Activated CD4-positive, alpha-beta memory T cell treated with anti-CD3 and anti-CD28 coated beads for 36 hours (primary cell): Measurements from ENCODE around the gene CLDN25. TPM values are rescaled to one million over a fixed set of nuclear protein-coding genes. Genes with fewer than 3 reads are reported as not detected.
"Not testable (repeated sequence)": the region's sequence is repeated elsewhere in the genome, so short reads cannot be mapped to it uniquely, and the experiment has no call there.

ENCODE experiments used
- CTCF ChIA-PET: fragments of 350-600 bp; sonication (Branson Sonifier 250); formaldehyde crosslinking; loops from one replicate; lab custom pipeline; 2021; ENCODE audit warnings: antibody characterized with exemption, inconsistent platforms; lab: Charles Lee
- POLR2A ChIA-PET: fragments of 350-600 bp; sonication (Branson Sonifier 250); formaldehyde crosslinking; loops from one replicate; lab custom pipeline; 2021; ENCODE audit warnings: antibody characterized with exemption; lab: Charles Lee
- DNase-seq: peaks from one replicate; pipeline ENCODE4 v3.0.0-alpha.2; 2020
- H3K27ac Mint-ChIP-seq: one replicate; pipeline ENCODE4 v1.8.0; 2021; ENCODE audit warnings: mixed read lengths
- H3K27me3 Mint-ChIP-seq: one replicate; pipeline ENCODE4 v1.8.0; 2021; ENCODE audit warnings: mixed read lengths
- H3K36me3 Mint-ChIP-seq: one replicate; pipeline ENCODE4 v1.8.0; 2021; ENCODE audit warnings: mixed read lengths
- H3K4me1 Mint-ChIP-seq: one replicate; pipeline ENCODE4 v1.8.0; 2021; ENCODE audit warnings: low read depth, mixed read lengths
- H3K4me3 Mint-ChIP-seq: one replicate; pipeline ENCODE4 v1.8.0; 2021; ENCODE audit warnings: mild to moderate bottlenecking, mixed read lengths
- H3K9me3 Mint-ChIP-seq: one replicate; pipeline ENCODE4 v1.8.0; 2021; ENCODE audit warnings: mixed read lengths
- intact Hi-C: fragments of 100-400 bp; cut with micrococcal nuclease; formaldehyde crosslinking; loops from one replicate; pipeline ENCODE4 v1.15.1; 2023
- total RNA-seq, 2 experiments: library from RNA; stranded (reverse); gene quantifications; one replicate each; pipeline ENCODE4 v1.2.3, GENCODE V29; 2021

Gene CLDN25
- total RNA-seq, 2 experiments from 2014 or later, result not detected

DNA sequence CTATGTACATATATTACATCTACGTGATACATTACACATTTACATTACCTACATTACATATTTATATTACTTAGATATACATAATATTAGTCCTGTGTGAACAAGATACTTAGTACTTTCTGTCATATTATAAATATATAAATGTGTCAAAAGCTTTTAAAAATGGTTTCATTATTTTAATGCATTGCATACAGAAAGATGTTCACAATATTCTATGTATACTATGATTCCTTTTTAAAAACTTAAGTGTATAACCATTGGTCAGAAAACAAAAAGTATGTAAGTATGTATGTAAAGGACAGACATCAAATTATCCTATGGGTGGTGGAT, 5.5 kb upstream of the CLDN25 start:
- no peak for DNase-seq
- intact Hi-C loops, result loop anchor here (5.0 kb wide), 1 partner anchor 187 kb away; no protein-coding TSS in a partner anchor
- Mint-ChIP-seq H3K4me1 (peaks cover 14% of the 10 kb centered on the region), H3K9me3 (no peaks in the 10 kb centered on the region), H3K27ac (peak overlapping the region; percentile 93), H3K36me3 (peaks cover 5% of the 10 kb centered on the region), H3K4me3 (peak overlapping the region; percentile 95), H3K27me3 (no peaks in the 10 kb centered on the region)
- CTCF ChIA-PET, result interaction anchor here (1.0 to 1.5 kb wide), 5 partner anchors 11 to 460 kb away, joined by 3 to 8 read pairs (median 3); partner anchors contain the start of gene TTC12
- POLR2A ChIA-PET, result no interaction called here

DNA sequence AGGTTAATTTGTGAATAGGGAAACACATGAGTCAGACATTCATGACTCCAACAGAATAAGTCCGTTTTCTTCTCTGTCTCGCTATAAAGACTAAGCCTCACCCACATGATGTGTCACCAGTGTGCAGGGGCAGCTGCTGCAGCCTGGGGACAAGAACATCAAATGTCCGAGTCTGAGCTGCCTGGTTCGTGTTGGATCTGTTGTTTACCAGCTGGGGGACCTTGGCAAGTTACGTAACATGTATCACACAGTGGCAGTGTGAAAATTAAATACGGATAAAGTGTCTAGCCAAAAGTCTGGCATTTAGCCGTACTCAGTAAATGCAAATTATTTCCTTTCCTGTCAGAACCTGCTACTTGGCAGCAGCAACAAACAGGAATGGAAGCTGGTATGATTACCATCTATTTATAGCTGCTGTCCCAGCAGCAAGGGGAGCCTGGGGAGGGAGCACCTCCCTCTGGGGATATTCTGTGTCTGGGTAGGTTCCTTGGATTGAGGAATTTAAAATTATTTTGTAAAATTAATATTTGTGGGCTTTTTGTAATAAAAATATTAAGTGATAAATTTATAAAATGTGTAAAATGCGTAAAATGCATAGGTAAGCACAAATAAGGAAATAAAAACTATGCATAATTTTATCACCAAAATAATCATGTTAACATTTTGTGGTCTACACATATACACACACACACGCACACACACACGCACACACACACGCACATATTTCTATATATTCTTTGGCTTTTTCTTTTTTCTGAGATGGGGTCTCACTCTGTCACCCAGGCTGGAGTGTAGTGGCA, 1.3 kb upstream of the CLDN25 start:
- no peak overlapping the region for H3K4me3 Mint-ChIP-seq
- DNase-seq, result no peak
- CTCF ChIA-PET, result no interaction called here
- peaks cover under 1% of the 10 kb centered on the region for H3K27me3 Mint-ChIP-seq
- H3K4me1 Mint-ChIP-seq, result peaks cover 3% of the 10 kb centered on the region
- H3K36me3 Mint-ChIP-seq, result no peaks in the 10 kb centered on the region
- intact Hi-C loops, result no loop called here
- H3K27ac Mint-ChIP-seq, result no peak overlapping the region
- POLR2A ChIA-PET, result no interaction called here
- no peaks in the 10 kb centered on the region for H3K9me3 Mint-ChIP-seq

DNA sequence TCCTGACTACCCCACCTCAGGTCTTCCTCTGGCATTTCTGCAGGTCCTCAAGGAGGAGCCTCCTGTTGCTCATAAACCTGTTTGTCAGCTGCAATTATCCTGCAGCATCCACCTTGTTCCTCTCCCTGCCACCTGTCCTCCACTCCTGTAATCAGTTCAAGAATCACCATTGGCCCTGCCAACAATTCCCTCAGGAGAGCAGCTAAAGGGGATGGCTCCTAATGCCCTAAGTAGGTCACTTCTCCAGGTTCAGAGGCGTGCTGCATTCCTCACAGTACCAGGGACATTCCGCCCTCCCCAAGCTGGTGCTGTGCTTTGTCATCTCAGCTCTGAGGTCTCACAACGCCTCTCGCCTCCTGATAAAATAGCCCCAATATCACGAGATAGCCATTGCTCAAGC, 2.1 kb downstream of the CLDN25 start:
- no peak overlapping the region for H3K27ac Mint-ChIP-seq
- H3K36me3 Mint-ChIP-seq, result no peaks in the 10 kb centered on the region
- CTCF ChIA-PET, result interaction anchor here (1.0 kb wide), 1 partner anchor 9 kb away, joined by 4 read pairs; the partner anchor contains the start of gene ZW10
- intact Hi-C loops, result no loop called here
- no peak for DNase-seq
- peaks cover 3% of the 10 kb centered on the region for H3K27me3 Mint-ChIP-seq
- POLR2A ChIA-PET, result no interaction called here
- no peak overlapping the region for H3K4me3 Mint-ChIP-seq
- H3K4me1 Mint-ChIP-seq, result no peaks in the 10 kb centered on the region
- no peaks in the 10 kb centered on the region for H3K9me3 Mint-ChIP-seq

- Mint-ChIP-seq H3K27me3 (peaks cover 3% of the 10 kb centered on the region), H3K4me1 (no peaks in the 10 kb centered on the region), H3K36me3 (no peaks in the 10 kb centered on the region), H3K27ac (no peak overlapping the region), H3K9me3 (no peaks in the 10 kb centered on the region), H3K4me3 (no peak overlapping the region)
- ChIA-PET POLR2A (no interaction called here), CTCF (interaction anchor here (1.0 kb wide), 1 partner anchor 9 kb away, joined by 4 read pairs; the partner anchor contains the start of gene ZW10)
- intact Hi-C loops, result no loop called here
- no peak for DNase-seq
Observed at GRCh38 chr11:113782134-113782533, 2.5 kb downstream of the CLDN25 start.

DNA sequence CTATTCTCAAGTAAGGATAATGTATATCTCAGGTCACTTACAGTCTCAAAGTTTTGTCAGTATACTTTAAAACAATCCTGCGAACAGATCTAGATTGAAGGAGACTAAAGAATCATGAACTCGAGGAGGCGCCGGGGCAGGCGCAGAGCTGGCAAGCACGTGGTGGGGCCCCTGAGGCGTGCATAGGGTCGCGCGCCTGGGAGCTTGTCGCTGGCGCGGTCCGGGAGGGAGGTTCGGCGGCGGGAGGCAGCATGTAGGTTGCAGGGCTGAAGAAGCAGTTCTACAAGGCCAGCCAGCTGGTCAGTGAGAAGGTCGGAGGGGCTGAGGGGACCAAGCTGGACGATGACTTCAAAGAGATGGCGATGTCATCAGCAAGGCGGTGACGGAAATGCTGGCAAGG, 9.4 kb downstream of the CLDN25 start:
- not testable (repeated sequence) for H3K27me3 Mint-ChIP-seq

GRCh38 chr11:113789675-113790320, 10.2 kb downstream of the CLDN25 start:
- no peak for DNase-seq
- intact Hi-C loops, result no loop called here
- no peaks in the 10 kb centered on the region for H3K36me3 Mint-ChIP-seq
- H3K4me1 Mint-ChIP-seq, result no peaks in the 10 kb centered on the region
- H3K9me3 Mint-ChIP-seq, result no peaks in the 10 kb centered on the region
- no peak overlapping the region for H3K4me3 Mint-ChIP-seq
- ChIA-PET CTCF (interaction anchor here (0.6 kb wide), 1 partner anchor 409 kb away, joined by 3 read pairs; no protein-coding TSS in a partner anchor), POLR2A (no interaction called here)
- H3K27me3 Mint-ChIP-seq, result peaks cover 5% of the 10 kb centered on the region
- H3K27ac Mint-ChIP-seq, result no peak overlapping the region

More for the DNA sequence above, 9.4 kb downstream of the CLDN25 start:
- H3K27ac Mint-ChIP-seq, POLR2A ChIA-PET, H3K4me1 Mint-ChIP-seq, H3K36me3 Mint-ChIP-seq, H3K4me3 Mint-ChIP-seq, intact Hi-C loops, DNase-seq, H3K9me3 Mint-ChIP-seq: not testable (repeated sequence)
- CTCF ChIA-PET, result interaction anchor here (0.6 kb wide), 1 partner anchor 410 kb away, joined by 3 read pairs; no protein-coding TSS in a partner anchor

DNA sequence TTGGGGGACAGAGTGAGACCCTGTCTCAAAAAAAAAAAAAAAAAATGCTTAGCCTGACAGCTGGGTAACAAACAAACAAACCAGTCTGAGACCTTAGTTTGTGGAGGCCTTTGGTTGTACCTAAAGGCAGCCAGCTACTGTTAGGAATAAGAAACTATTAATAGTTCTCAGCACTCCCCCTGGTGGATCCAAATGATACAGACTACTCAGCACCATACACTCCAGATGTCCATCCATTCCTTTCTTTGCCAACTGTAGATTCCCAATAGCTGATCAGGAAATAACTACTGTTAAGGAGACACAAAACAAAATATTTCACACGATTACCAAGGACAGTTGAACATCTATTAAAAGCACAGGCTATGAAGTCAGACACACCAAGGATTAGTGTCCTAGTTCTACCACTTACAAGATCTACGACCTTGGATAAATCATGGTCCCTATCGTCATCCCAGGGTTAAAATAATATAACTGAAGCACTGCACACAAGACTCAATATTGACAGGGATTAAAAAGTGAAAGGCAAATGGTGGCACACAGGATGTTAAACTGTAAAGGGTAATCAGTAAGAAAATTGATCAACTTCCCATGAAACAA, 17.2 kb downstream of the CLDN25 start:
- no peak overlapping the region for H3K4me3 Mint-ChIP-seq
- H3K9me3 Mint-ChIP-seq, result no peaks in the 10 kb centered on the region
- CTCF ChIA-PET, result interaction anchor here (0.6 to 2.3 kb wide), 12 partner anchors 8 to 493 kb away, joined by 3 to 11 read pairs (median 4); partner anchors contain the start of gene ZW10
- no peak overlapping the region for H3K27ac Mint-ChIP-seq
- no peaks in the 10 kb centered on the region for H3K4me1 Mint-ChIP-seq
- POLR2A ChIA-PET, result no interaction called here
- H3K27me3 Mint-ChIP-seq, result no peaks in the 10 kb centered on the region
- intact Hi-C loops, result loop anchor here (2.0 kb wide), 2 partner anchors 24 to 492 kb away; partner anchors contain the start of gene ZW10
- DNase-seq, result no peak
- H3K36me3 Mint-ChIP-seq, result peaks cover 9% of the 10 kb centered on the region

DNA sequence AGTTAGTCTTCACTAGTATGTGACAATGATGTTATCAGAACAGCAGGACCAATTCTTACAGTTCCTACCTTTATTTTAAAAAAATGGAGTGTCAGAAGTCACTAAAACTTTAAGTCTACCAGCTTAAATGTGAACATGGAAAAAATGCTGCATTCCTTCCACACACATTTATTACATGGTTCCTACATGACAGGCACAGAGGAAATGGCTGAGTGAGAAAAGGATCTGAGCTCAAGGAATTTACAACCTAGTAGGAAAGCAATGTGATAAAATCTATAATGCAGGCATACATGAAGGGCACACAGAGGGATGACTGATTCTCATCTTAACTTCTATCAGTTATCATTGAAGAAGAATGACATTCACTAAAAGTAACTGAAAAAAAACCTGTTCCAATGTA, 23.0 kb downstream of the CLDN25 start:
- intact Hi-C loops, result no loop called here
- no peak overlapping the region for H3K4me3 Mint-ChIP-seq
- no peak overlapping the region for H3K27ac Mint-ChIP-seq
- DNase-seq, result no peak
- H3K27me3 Mint-ChIP-seq, result no peaks in the 10 kb centered on the region
- no peaks in the 10 kb centered on the region for H3K4me1 Mint-ChIP-seq
- ChIA-PET CTCF (no interaction called here), POLR2A (no interaction called here)
- H3K36me3 Mint-ChIP-seq, result peaks cover 20% of the 10 kb centered on the region
- no peaks in the 10 kb centered on the region for H3K9me3 Mint-ChIP-seq

GRCh38 chr11:113805640-113806039, 26.0 kb downstream of the CLDN25 start:
- no peak overlapping the region for H3K27ac Mint-ChIP-seq
- peaks cover 25% of the 10 kb centered on the region for H3K36me3 Mint-ChIP-seq
- ChIA-PET POLR2A (no interaction called here), CTCF (interaction anchor here (0.9 to 2.0 kb wide), 2 partner anchors 179 to 455 kb away, joined by 4 to 5 read pairs; no protein-coding TSS in a partner anchor)
- no peak overlapping the region for H3K4me3 Mint-ChIP-seq
- no peaks in the 10 kb centered on the region for H3K27me3 Mint-ChIP-seq
- H3K9me3 Mint-ChIP-seq, result no peaks in the 10 kb centered on the region
- H3K4me1 Mint-ChIP-seq, result no peaks in the 10 kb centered on the region
- no peak for DNase-seq
- intact Hi-C loops, result no loop called here

DNA sequence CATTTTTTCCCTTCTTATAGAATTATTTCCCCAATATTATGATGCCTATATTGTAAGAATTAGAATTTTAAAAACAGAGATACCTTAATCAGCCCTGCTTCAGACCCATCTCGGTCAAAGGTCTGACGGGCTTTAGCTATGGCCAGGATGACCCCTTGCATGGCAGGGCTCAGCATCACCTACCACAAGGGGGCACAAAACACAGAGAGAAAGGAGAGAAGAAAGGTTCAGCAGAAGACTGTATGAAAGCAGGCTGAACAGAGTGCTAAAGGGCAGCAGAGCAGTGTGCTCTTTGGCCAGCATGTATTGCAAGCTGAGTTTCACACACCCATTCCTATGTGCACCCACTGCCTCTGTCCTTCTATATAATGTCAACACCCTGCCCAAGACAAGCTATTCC, 26.8 kb downstream of the CLDN25 start:
- POLR2A ChIA-PET, result no interaction called here
- Mint-ChIP-seq H3K27me3 (no peaks in the 10 kb centered on the region), H3K36me3 (peaks cover 22% of the 10 kb centered on the region), H3K4me1 (no peaks in the 10 kb centered on the region), H3K4me3 (no peak overlapping the region), H3K27ac (no peak overlapping the region), H3K9me3 (no peaks in the 10 kb centered on the region)
- DNase-seq, result no peak
- intact Hi-C loops, result no loop called here
- CTCF ChIA-PET, result interaction anchor here (0.9 to 1.2 kb wide), 4 partner anchors 10 to 179 kb away, joined by 3 to 4 read pairs (median 4); partner anchors contain the start of gene ZW10

GRCh38 chr11:113808931-113809330, 29.3 kb downstream of the CLDN25 start:
- CTCF ChIA-PET, result no interaction called here
- no peak for DNase-seq
- Mint-ChIP-seq H3K27ac (no peak overlapping the region), H3K9me3 (no peaks in the 10 kb centered on the region), H3K4me3 (no peak overlapping the region), H3K27me3 (no peaks in the 10 kb centered on the region), H3K4me1 (no peaks in the 10 kb centered on the region), H3K36me3 (peaks cover 24% of the 10 kb centered on the region)
- POLR2A ChIA-PET, result no interaction called here
- intact Hi-C loops, result no loop called here

GRCh38 chr11:113814181-113814580, 34.6 kb downstream of the CLDN25 start:
- H3K27ac Mint-ChIP-seq, result no peak overlapping the region
- no peak for DNase-seq
- no peaks in the 10 kb centered on the region for H3K27me3 Mint-ChIP-seq
- H3K9me3 Mint-ChIP-seq, result no peaks in the 10 kb centered on the region
- intact Hi-C loops, result no loop called here
- CTCF ChIA-PET, result interaction anchor here (1.5 kb wide), 1 partner anchor 18 kb away, joined by 4 read pairs; no protein-coding TSS in a partner anchor
- H3K4me1 Mint-ChIP-seq, result no peaks in the 10 kb centered on the region
- POLR2A ChIA-PET, result no interaction called here
- no peak overlapping the region for H3K4me3 Mint-ChIP-seq
- H3K36me3 Mint-ChIP-seq, result peaks cover 17% of the 10 kb centered on the region
